Smooth muscle cell (in vitro differentiated cells): Measurements from ENCODE around the gene TNFRSF8. TPM values are rescaled to one million over a fixed set of nuclear protein-coding genes. Genes with fewer than 3 reads are reported as not detected.

Experiments used
- DNase-seq: peaks from one replicate; lab custom pipeline; 2025; ENCODE audit not compliant: unreplicated experiment; lab: John Stamatoyannopoulos, UW
- H2AFZ ChIP-seq: fragments of 200-600 bp; sonication (generic); 2 replicates; pipeline ENCODE4 v1.6.0; 2016; ENCODE audit warnings: antibody characterized with exemption, low read depth, mild to moderate bottlenecking
- H3F3A ChIP-seq: fragments of 200-600 bp; sonication (generic); 2 replicates; pipeline ENCODE4 v1.6.0; 2017; ENCODE audit warnings: antibody characterized with exemption, low read depth
- H3K27ac ChIP-seq: fragments of 200-600 bp; sonication (generic); 2 replicates; pipeline ENCODE4 v1.5.1; 2016; ENCODE audit warnings: low read depth, mild to moderate bottlenecking
- H3K27me3 ChIP-seq: fragments of 200-600 bp; sonication (generic); 2 replicates; pipeline ENCODE4 v1.6.1; 2016; ENCODE audit warnings: low read depth, mild to moderate bottlenecking
- H3K36me3 ChIP-seq: fragments of 200-600 bp; sonication (generic); 2 replicates; pipeline ENCODE4 v1.5.1; 2016; ENCODE audit warnings: low read depth
- H3K4me1 ChIP-seq: fragments of 200-600 bp; sonication (generic); 2 replicates; pipeline ENCODE4 v1.5.1; 2016; ENCODE audit warnings: low read depth
- H3K4me2 ChIP-seq: fragments of 200-600 bp; sonication (generic); 2 replicates; pipeline ENCODE4 v1.6.0; 2016; ENCODE audit warnings: mild to moderate bottlenecking
- H3K4me3 ChIP-seq: fragments of 200-600 bp; sonication (generic); 2 replicates; pipeline ENCODE4 v1.5.1; 2016; ENCODE audit warnings: mild to moderate bottlenecking
- H3K79me2 ChIP-seq: fragments of 200-600 bp; sonication (generic); 2 replicates; pipeline ENCODE4 v1.6.0; 2016; ENCODE audit warnings: low read depth, mild to moderate bottlenecking
- H3K9ac ChIP-seq: fragments of 200-600 bp; sonication (generic); 2 replicates; pipeline ENCODE4 v1.6.0; 2016; ENCODE audit warnings: low read depth
- H3K9me3 ChIP-seq: fragments of 200-600 bp; sonication (generic); replicated peaks from 2 replicates; pipeline ENCODE4 v1.5.1; 2016; ENCODE audit warnings: low read depth
- H4K20me1 ChIP-seq: fragments of 200-600 bp; sonication (generic); 2 replicates; pipeline ENCODE4 v1.6.0; 2016; ENCODE audit warnings: low read depth
- CTCF ChIP-seq: fragments of 200-600 bp; sonication (generic); IDR thresholded peaks from 2 replicates; pipeline ENCODE4 v1.5.1; 2017; ENCODE audit warnings: borderline replicate concordance, mild to moderate bottlenecking, antibody characterized with exemption; ENCODE audit not compliant: insufficient read depth, poor library complexity, severe bottlenecking
- WGBS: methylation state at CpG from one replicate; pipeline ENCODE4 v1.1.7; 2016; ENCODE audit warnings: low lambda C conversion rate; 5-methylcytosine and 5-hydroxymethylcytosine counted together
- polyA plus RNA-seq: library from polyadenylated mRNA; unstranded; fragments of >200 nt; fragmentation: Nextera tagmentation; extraction: Ambion mirVana; gene quantifications from 2 replicates; pipeline ENCODE4 v1.2.1, GENCODE V29; 2016
- total RNA-seq: library from RNA; depleted of rRNA; stranded (reverse); fragments of >200 nt; gene quantifications from 2 replicates; pipeline ENCODE4 v1.2.3, GENCODE V29; 2014

The TNFRSF8 gene
- total and polyA plus RNA-seq, 2 experiments from 2014 or later = 0.54 to 1.3 TPM

- Histone ChIP-seq H3K4me3 (no peak overlapping the region), H2AFZ (no peak overlapping the region), H3K9ac (no peak overlapping the region), H4K20me1 (no peaks in the 10 kb centered on the region), H3K4me2 (no peak overlapping the region), H3K9me3 (no peaks in the 10 kb centered on the region), H3K27ac (no peak overlapping the region), H3F3A (no peaks in the 10 kb centered on the region), H3K79me2 (no peaks in the 10 kb centered on the region), H3K27me3 (no peaks in the 10 kb centered on the region), H3K36me3 (no peaks in the 10 kb centered on the region), H3K4me1 (no peaks in the 10 kb centered on the region)
- 78% methylated on average over 6 of the region's 6 CpGs for WGBS
- TF ChIP-seq CTCF = no peak
- DNase-seq = no peak
Observed at GRCh38 chr1:12135612-12136011, 72.5 kb downstream of the TNFRSF8 start.

- H3K9ac ChIP-seq = no peak overlapping the region
- H3K4me2 ChIP-seq = peak overlapping the region; percentile 1
- 45% methylated on average over 8 of the region's 8 CpGs for WGBS
- H3K79me2 ChIP-seq = no peaks in the 10 kb centered on the region
- no peaks in the 10 kb centered on the region for H4K20me1 ChIP-seq
- H3K4me1 ChIP-seq = no peaks in the 10 kb centered on the region
- no peak for DNase-seq
- peak overlapping the region; percentile 19 for H3K27ac ChIP-seq
- TF ChIP-seq CTCF = no peak
- H3K4me3 ChIP-seq = no peak overlapping the region
- no peak overlapping the region for H2AFZ ChIP-seq
- H3F3A ChIP-seq = no peaks in the 10 kb centered on the region
- H3K9me3 ChIP-seq = no peaks in the 10 kb centered on the region
- H3K27me3 ChIP-seq = no peaks in the 10 kb centered on the region
- H3K36me3 ChIP-seq = no peaks in the 10 kb centered on the region
Observed at GRCh38 chr1:12136916-12137610, 74.0 kb downstream of the TNFRSF8 start.

- H3F3A ChIP-seq = peaks cover 4% of the 10 kb centered on the region
- no peak overlapping the region for H3K9ac ChIP-seq
- no peaks in the 10 kb centered on the region for H4K20me1 ChIP-seq
- no peak overlapping the region for H3K4me3 ChIP-seq
- no peak for TF ChIP-seq CTCF
- 87% methylated on average over 30 of the region's 31 CpGs for WGBS
- no peaks in the 10 kb centered on the region for H3K36me3 ChIP-seq
- no peak overlapping the region for H3K4me2 ChIP-seq
- H3K27ac ChIP-seq = no peak overlapping the region
- H2AFZ ChIP-seq = no peak overlapping the region
- H3K4me1 ChIP-seq = no peaks in the 10 kb centered on the region
- no peaks in the 10 kb centered on the region for H3K9me3 ChIP-seq
- no peaks in the 10 kb centered on the region for H3K27me3 ChIP-seq
- DNase-seq = no peak
- H3K79me2 ChIP-seq = no peaks in the 10 kb centered on the region
Observed at GRCh38 chr1:12138196-12139168, 75.4 kb downstream of the TNFRSF8 start.
